Activated CD8-positive, alpha-beta T cell treated with anti-CD3 and anti-CD28 coated beads for 36 hours (primary cell): ENCODE results near the gene GALNT1. TPM values are rescaled to one million over a fixed set of nuclear protein-coding genes. Genes with fewer than 3 reads are reported as not detected.

ENCODE experiments used
- ATAC-seq: fragments of 200-7000 bp; cut with Tn5 transposase; one replicate; pipeline ENCODE4 v1.10.0; 2021; ENCODE audit warnings: mild to moderate bottlenecking, moderate library complexity
- CTCF ChIA-PET: fragments of 350-600 bp; sonication (Branson Sonifier 250); formaldehyde crosslinking; loops from one replicate; lab custom pipeline; 2021; ENCODE audit warnings: antibody characterized with exemption; lab: Charles Lee
- POLR2A ChIA-PET: fragments of 350-600 bp; sonication (Branson Sonifier 250); formaldehyde crosslinking; loops from one replicate; lab custom pipeline; 2021; ENCODE audit warnings: antibody characterized with exemption; lab: Charles Lee
- DNase-seq: peaks from one replicate; pipeline ENCODE4 v3.0.0-alpha.2; 2020
- H3K27ac Mint-ChIP-seq: one replicate; pipeline ENCODE4 v1.8.0; 2021; ENCODE audit warnings: mild to moderate bottlenecking, mixed read lengths
- H3K27me3 Mint-ChIP-seq: one replicate; pipeline ENCODE4 v1.8.0; 2021; ENCODE audit warnings: mixed read lengths
- H3K36me3 Mint-ChIP-seq: one replicate; pipeline ENCODE4 v1.8.0; 2021; ENCODE audit warnings: low read depth, mixed read lengths
- H3K4me1 Mint-ChIP-seq: one replicate; pipeline ENCODE4 v1.8.0; 2021; ENCODE audit warnings: low read depth, mixed read lengths
- H3K4me3 Mint-ChIP-seq: one replicate; pipeline ENCODE4 v1.8.0; 2021; ENCODE audit warnings: mild to moderate bottlenecking, moderate library complexity, mixed read lengths
- H3K9me3 Mint-ChIP-seq: one replicate; pipeline ENCODE4 v1.8.0; 2021; ENCODE audit warnings: mixed read lengths
- intact Hi-C: fragments of 100-400 bp; cut with micrococcal nuclease; formaldehyde crosslinking; loops from one replicate; pipeline ENCODE4 v1.10.0; 2022
- total RNA-seq, 2 experiments: library from RNA; stranded (reverse); gene quantifications; one replicate each; pipeline ENCODE4 v1.2.3, GENCODE V29; 2021
- TF ChIP-seq, protein P1 (sequence below): fragments of 200-600 bp; IDR thresholded peaks from one replicate; pipeline ENCODE4 v1.8.0; 2022; ENCODE audit warnings: antibody characterized with exemption, mild to moderate bottlenecking

Gene GALNT1
- total RNA-seq, 2 experiments from 2014 or later = 38.2 to 38.8 TPM

DNA sequence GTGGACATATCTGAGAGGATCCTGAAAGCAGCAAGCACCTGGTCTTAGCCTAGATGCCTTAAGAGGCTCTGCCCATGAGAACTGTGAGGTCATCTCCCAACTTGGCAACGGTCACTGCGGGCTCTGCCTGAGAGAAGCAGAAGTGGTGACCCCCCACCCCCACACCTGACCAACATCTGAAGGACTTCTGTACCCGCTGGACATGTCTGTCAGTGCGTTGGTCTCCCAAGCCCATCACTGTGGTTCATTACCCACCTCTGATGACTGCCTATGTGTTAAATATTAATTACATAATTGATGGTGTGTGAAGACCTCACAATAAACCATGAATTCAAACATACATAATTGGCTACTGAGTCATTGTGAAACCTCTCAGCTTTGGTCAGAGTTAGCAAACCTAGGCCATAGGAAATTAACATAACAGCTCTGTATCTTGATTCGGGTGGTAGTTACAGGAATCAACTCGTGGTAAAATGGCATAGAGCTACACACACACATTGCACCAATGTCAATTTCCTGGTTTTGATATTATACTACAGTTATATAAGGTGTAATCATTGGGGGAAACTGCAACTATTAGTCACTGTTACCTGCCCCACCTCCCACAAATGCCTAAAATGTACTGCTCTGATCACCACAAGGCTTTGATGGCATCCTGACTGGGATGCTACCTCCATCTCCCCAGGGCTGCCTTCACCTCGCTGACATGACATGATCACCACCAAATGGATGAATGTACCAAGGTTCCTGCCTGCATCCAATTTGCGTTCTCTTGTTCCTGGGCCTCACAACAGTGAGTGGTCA, 4.3 kb upstream of the GALNT1 start:
- peak; percentile 78 for ATAC-seq
- intact Hi-C loops = loop anchor here (2.0 to 5.0 kb wide), 3 partner anchors 40 to 160 kb away; partner anchors contain the start of gene INO80C
- CTCF ChIA-PET = no interaction called here

DNA sequence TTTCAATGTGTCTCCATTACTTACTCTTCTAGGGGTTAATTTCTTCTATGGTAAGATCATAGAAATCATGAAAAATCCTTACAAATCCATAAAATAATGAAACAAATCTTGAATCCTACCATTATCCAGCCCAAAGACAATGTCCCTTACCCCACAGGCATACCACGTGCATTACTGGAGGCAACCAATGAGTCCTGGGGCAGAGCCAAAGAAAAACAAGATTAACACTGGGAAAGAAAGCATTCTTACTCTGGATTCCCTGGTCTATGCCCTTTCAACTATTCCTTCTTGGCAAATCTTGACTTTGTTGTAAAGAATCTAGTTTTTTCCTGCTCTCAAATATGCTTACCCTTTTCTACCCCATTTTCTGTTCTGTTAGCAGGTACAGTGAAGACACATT, 3.1 kb upstream of the GALNT1 start:
- CTCF ChIA-PET = no interaction called here
- no peak overlapping the region for H3K27ac Mint-ChIP-seq
- H3K4me1 Mint-ChIP-seq = peaks cover 43% of the 10 kb centered on the region
- no peak overlapping the region for H3K4me3 Mint-ChIP-seq
- peaks cover 5% of the 10 kb centered on the region for H3K36me3 Mint-ChIP-seq
- H3K9me3 Mint-ChIP-seq = peaks cover 6% of the 10 kb centered on the region
- TF ChIP-seq, protein P1, sequence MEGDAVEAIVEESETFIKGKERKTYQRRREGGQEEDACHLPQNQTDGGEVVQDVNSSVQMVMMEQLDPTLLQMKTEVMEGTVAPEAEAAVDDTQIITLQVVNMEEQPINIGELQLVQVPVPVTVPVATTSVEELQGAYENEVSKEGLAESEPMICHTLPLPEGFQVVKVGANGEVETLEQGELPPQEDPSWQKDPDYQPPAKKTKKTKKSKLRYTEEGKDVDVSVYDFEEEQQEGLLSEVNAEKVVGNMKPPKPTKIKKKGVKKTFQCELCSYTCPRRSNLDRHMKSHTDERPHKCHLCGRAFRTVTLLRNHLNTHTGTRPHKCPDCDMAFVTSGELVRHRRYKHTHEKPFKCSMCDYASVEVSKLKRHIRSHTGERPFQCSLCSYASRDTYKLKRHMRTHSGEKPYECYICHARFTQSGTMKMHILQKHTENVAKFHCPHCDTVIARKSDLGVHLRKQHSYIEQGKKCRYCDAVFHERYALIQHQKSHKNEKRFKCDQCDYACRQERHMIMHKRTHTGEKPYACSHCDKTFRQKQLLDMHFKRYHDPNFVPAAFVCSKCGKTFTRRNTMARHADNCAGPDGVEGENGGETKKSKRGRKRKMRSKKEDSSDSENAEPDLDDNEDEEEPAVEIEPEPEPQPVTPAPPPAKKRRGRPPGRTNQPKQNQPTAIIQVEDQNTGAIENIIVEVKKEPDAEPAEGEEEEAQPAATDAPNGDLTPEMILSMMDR = no peak
- POLR2A ChIA-PET = no interaction called here
- intact Hi-C loops = loop anchor here (5.0 kb wide), 2 partner anchors 81 to 161 kb away; partner anchors contain the start of gene INO80C
- H3K27me3 Mint-ChIP-seq = peaks cover 25% of the 10 kb centered on the region
- no peak for DNase-seq
- no peak for ATAC-seq

More for the DNA sequence above, 4.3 kb upstream of the GALNT1 start:
- TF ChIP-seq, protein P1 = no peak
- no peak overlapping the region for H3K4me3 Mint-ChIP-seq
- POLR2A ChIA-PET = no interaction called here
- peak; percentile 70 for DNase-seq
- peaks cover 5% of the 10 kb centered on the region for H3K36me3 Mint-ChIP-seq
- no peak overlapping the region for H3K27ac Mint-ChIP-seq
- H3K27me3 Mint-ChIP-seq = peaks cover 25% of the 10 kb centered on the region
- H3K4me1 Mint-ChIP-seq = peaks cover 38% of the 10 kb centered on the region
- H3K9me3 Mint-ChIP-seq = peaks cover 6% of the 10 kb centered on the region

DNA sequence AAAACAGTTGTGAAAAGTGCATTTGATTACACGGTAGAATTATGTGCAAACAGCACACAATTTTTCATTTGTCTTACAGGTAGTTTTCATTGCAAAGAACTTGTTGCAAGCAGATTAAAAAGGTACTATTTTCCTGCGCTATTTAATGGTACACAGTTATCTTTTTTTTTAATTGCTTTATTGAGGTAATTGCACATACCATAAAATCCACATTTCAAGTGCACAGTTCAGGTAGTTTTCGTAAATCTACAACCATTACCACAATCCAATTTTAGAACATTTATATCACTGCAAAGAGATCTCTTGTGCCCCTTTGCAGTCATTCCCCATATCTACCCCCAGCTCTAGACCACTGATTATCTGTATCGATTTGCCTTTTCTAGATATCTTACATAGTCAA, 2.6 kb upstream of the GALNT1 start:
- Mint-ChIP-seq H3K36me3 (peaks cover 6% of the 10 kb centered on the region), H3K27me3 (peaks cover 25% of the 10 kb centered on the region), H3K4me3 (no peak overlapping the region), H3K4me1 (peaks cover 41% of the 10 kb centered on the region), H3K27ac (no peak overlapping the region), H3K9me3 (peaks cover 7% of the 10 kb centered on the region)
- ChIA-PET POLR2A (interaction anchor here (1.9 kb wide), 1 partner anchor 38 kb away, joined by 5 read pairs; no protein-coding TSS in a partner anchor), CTCF (no interaction called here)
- TF ChIP-seq, protein P1 = no peak
- ATAC-seq (no peak), DNase-seq (no peak)
- intact Hi-C loops = loop anchor here (5.0 kb wide), 2 partner anchors 82 to 162 kb away; partner anchors contain the start of gene INO80C

DNA sequence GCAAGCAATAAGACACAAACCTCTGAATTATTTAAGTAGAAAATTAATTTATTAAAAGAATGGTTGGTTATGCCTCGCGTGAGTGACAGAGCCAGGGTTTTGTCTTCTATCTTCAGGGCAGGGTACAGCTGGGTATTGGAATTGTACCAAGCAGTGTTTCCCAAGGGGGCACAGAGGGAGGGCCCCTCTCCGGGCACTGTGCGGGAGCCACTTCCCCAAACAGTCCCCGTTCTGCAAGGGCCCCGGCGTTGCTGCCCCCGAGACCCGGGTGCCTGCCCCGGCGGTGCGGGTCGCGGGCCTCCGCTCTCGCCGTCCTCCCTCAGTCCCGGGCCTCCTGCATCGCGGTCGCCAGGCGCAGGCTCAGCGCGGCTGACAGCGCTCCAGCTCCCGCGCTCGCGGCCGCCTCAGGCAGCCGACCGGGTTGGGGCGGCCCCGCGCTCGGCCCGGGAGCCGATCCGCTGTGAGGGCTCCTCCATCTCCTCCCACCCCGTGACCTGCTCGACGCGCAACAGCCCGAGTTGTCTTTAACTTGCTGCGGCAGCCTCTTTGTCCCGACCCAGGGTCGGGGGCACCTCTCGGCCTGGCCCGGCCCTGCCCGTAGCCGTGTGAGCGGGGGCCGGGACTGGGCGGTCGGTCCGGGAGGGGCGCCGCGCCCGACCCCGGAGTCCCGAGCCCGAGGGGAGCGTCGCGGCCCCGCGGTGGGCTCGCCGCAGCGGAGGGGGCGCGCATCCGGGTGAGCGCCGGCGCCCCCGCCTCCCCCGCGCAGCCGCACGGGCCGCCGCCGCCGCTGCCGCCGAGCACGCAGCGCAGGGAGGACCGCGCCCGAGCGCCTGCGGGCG, 620 bp upstream of the GALNT1 start:
- ChIA-PET POLR2A (interaction anchor here (0.9 to 1.9 kb wide), 3 partner anchors 16 to 84 kb away, joined by 3 to 5 read pairs (median 4); no protein-coding TSS in a partner anchor), CTCF (no interaction called here)
- TF ChIP-seq, protein P1 = no peak
- Mint-ChIP-seq H3K9me3 (peaks cover 14% of the 10 kb centered on the region), H3K4me1 (peaks cover 47% of the 10 kb centered on the region), H3K4me3 (peak overlapping the region; percentile 68), H3K27me3 (peaks cover 24% of the 10 kb centered on the region), H3K36me3 (peaks cover 16% of the 10 kb centered on the region), H3K27ac (peak overlapping the region; percentile 75)
- intact Hi-C loops = no loop called here
- ATAC-seq (peak; percentile 64), DNase-seq (peak; percentile 55)
